Transverse colon (tissue), 3 donors: ENCODE results near the gene DPY19L2.
"Not testable (repeated sequence)": the region's sequence is repeated elsewhere in the genome, so short reads cannot be mapped to it uniquely, and the experiment has no call there.

ENCODE experiments used
- POLR2A ChIP-seq: fragments of 450-650 bp; IDR thresholded peaks from one replicate; pipeline ENCODE4 v1.6.1; 2016; ENCODE audit warnings: antibody characterized with exemption, mild to moderate bottlenecking, moderate library complexity
- TF ChIP-seq, protein P1 (sequence below), 5 experiments: fragments of 200-600 bp in 3 of 5; fragments of 450-650 bp in 2 of 5; sonication (generic) in 3 of 5; IDR thresholded peaks; 1 replicate in 2 of 5; 2 replicates in 3 of 5; pipeline ENCODE4 v1.5.1; 2016 to 2017; ENCODE audit warnings: antibody characterized with exemption in 5 of 5, inconsistent platforms in 3 of 5, mild to moderate bottlenecking in 2 of 5, moderate library complexity in 1 of 5

DNA sequence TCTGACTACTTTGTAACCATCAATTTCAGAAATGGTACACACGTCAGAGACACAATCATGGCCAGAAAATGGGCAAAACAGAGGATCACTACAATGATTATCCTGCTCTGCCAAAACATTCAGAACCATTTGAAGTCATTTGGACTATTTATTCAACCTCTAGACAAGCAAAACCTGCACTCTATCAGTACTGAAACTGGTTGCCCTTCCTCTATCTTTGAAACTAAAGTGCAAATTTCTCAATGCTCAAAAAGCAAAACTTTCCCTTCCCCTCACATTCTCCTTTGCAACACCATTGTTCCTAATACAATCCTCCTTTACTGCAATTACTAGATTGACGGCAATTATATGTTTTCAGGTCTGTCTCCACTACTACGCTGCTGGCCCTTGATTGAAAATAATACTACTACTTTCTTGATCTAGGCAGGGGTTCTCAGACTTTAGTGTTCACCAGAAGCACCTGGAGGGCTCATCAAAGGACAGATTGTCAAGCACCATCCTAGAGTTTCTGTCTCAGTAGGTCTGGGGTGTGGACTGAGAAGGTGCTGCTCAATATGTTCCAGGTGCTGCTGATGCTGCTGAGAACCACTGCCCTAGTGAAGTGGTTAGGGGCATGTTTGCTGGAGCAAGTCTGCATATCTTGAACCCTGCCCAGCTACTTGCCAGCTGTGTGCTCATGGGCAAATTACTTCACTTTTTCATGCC, 31.5 kb upstream of the DPY19L2 start:
- TF ChIP-seq, protein P1, sequence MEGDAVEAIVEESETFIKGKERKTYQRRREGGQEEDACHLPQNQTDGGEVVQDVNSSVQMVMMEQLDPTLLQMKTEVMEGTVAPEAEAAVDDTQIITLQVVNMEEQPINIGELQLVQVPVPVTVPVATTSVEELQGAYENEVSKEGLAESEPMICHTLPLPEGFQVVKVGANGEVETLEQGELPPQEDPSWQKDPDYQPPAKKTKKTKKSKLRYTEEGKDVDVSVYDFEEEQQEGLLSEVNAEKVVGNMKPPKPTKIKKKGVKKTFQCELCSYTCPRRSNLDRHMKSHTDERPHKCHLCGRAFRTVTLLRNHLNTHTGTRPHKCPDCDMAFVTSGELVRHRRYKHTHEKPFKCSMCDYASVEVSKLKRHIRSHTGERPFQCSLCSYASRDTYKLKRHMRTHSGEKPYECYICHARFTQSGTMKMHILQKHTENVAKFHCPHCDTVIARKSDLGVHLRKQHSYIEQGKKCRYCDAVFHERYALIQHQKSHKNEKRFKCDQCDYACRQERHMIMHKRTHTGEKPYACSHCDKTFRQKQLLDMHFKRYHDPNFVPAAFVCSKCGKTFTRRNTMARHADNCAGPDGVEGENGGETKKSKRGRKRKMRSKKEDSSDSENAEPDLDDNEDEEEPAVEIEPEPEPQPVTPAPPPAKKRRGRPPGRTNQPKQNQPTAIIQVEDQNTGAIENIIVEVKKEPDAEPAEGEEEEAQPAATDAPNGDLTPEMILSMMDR (IDR thresholded peaks at IDR 0.05): not testable (repeated sequence)
- not testable (repeated sequence) for TF ChIP-seq POLR2A
